Measurements from ENCODE around the gene FTCD. TPM values are rescaled to one million over a fixed set of nuclear protein-coding genes. Genes with fewer than 3 reads are reported as not detected.

The FTCD gene
- total RNA-seq, 1 donor from 2014 or later, result 8.8 TPM

DNA sequence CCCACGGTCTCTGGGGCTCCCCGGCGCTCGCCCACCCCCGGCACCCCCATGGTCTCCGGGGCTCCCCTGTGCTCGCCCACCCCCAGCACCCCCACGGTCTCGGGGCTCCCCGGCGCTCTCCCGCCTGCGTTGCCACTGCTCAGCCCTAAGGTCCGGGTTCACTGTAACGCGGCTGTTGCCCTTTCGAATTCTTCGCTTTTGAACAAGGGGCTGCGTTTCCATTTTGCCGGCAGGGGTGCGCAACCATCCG, 5.2 kb upstream of the FTCD start:
- no peak overlapping the region for H3K4me3 Mint-ChIP-seq

DNA sequence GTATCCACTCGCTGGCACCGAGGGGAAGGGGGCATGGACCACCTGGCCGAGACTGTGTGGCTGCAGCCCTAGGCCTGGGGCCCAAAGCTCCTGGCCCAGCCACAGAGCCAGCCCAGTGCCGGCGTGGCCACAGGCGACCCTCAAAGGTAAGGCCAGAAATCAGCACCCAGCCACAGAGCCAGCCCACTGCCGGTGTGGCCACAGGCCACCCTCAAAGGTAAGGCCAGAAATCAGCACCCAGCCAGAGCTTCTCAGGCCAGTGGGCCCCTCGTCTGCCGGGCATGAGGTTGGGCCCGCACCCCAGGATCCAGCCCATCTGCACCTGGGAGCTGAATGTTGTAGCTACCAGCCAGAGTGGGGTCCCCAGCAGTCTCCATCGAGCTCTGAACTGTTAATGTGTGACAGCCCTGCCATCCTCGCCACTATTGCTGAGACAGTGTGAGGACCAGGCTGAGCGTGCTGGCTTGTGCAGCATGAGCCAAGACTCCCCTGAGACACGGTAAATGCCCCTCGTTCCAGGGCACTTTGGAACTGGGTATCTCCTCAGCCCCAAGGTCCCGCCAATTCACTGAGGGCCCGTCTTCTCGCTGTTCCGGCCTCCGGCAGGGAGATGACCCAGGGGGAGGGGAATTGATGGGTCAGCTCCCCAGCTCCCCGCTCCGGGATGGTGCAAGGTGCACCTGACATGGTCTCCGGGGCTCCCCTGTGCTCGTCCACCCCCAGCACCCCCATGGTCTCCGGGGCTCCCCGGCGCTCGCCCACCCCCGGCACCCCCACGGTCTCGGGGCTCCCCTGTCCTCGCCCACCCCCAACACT, 4.7 kb upstream of the FTCD start:
- TF ChIP-seq, protein P1, sequence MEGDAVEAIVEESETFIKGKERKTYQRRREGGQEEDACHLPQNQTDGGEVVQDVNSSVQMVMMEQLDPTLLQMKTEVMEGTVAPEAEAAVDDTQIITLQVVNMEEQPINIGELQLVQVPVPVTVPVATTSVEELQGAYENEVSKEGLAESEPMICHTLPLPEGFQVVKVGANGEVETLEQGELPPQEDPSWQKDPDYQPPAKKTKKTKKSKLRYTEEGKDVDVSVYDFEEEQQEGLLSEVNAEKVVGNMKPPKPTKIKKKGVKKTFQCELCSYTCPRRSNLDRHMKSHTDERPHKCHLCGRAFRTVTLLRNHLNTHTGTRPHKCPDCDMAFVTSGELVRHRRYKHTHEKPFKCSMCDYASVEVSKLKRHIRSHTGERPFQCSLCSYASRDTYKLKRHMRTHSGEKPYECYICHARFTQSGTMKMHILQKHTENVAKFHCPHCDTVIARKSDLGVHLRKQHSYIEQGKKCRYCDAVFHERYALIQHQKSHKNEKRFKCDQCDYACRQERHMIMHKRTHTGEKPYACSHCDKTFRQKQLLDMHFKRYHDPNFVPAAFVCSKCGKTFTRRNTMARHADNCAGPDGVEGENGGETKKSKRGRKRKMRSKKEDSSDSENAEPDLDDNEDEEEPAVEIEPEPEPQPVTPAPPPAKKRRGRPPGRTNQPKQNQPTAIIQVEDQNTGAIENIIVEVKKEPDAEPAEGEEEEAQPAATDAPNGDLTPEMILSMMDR (IDR thresholded peaks at IDR 0.05; ENCODE audit: unreplicated experiment), result no peak
- Mint-ChIP-seq H3K36me3 (peaks cover 10% of the 10 kb centered on the region), H3K9me3 (no peaks in the 10 kb centered on the region), H3K4me1 (no peaks in the 10 kb centered on the region), H3K27me3 (ENCODE audit: low read depth) (no peaks in the 10 kb centered on the region), H3K27ac (no peak overlapping the region), H3K4me3 (no peak overlapping the region)
- no peak for DNase-seq (ENCODE audit: low spot score in 2 of 2, unreplicated experiment in 2 of 2)

More for the DNA sequence above, 5.2 kb upstream of the FTCD start:
- TF ChIP-seq, protein P1 (IDR thresholded peaks at IDR 0.05; ENCODE audit: unreplicated experiment), result no peak
- peaks cover 13% of the 10 kb centered on the region for H3K36me3 Mint-ChIP-seq
- peaks cover under 1% of the 10 kb centered on the region for H3K9me3 Mint-ChIP-seq
- H3K4me1 Mint-ChIP-seq, result no peaks in the 10 kb centered on the region
- no peaks in the 10 kb centered on the region for H3K27me3 Mint-ChIP-seq (ENCODE audit: low read depth)
- H3K27ac Mint-ChIP-seq, result no peak overlapping the region
- no peak for DNase-seq (ENCODE audit: low spot score in 2 of 2, unreplicated experiment in 2 of 2)

DNA sequence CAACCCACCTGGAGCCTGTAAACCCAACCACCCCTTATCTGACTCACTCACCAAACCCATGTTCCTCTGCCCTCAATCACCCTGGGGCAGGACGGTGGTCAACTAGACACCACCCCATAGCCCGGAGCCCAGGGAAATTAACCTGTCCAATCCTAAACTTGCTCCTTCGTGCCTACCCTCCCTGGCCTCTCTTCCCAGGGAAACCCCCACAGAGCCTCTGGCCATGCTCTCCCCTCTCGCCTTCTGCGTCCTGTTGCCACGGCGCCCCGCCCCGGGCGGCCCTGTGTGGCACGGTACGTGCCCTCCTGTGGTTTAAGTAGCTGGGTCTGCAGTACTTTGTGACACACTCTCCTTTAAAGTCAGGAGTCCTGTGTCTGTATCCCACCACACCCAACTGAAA, 4.0 kb upstream of the FTCD start:
- Mint-ChIP-seq H3K4me3 (no peak overlapping the region), H3K27ac (no peak overlapping the region), H3K4me1 (no peaks in the 10 kb centered on the region), H3K36me3 (peaks cover 10% of the 10 kb centered on the region), H3K27me3 (ENCODE audit: low read depth) (no peaks in the 10 kb centered on the region), H3K9me3 (no peaks in the 10 kb centered on the region)
- DNase-seq (ENCODE audit: low spot score in 2 of 2, unreplicated experiment in 2 of 2), result no peak
- TF ChIP-seq, protein P1 (IDR thresholded peaks at IDR 0.05; ENCODE audit: unreplicated experiment), result no peak

DNA sequence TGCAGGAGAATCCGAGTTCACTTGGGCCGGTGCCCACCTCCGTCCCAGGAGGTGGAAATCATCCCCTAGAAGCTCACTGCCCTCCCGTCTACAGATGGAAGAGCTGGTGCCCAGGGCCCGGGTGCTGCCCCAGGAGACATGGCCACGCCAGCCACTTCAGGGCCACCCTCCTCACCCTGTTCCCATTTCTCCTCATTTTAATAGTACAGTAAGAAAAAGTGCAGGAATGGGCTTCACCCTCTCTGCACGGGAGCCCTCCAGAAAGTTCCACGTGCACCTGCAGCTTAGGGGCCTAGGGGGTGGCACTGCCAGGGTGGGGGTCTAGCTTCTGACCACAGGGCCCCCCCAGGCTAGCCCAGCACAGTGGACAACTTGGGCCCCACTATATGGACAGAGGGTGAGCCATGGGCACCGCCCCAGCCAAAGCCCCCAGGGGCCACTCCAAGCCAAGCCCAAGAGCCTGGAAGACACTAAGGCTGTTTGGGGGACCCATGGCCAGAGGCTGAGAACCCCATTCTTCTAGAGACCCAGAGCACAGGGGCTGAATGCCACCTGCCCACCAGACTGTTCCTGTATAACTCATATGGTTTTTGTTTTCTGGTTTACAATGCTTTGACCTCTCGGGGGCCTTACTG, 3.4 kb upstream of the FTCD start:
- no peaks in the 10 kb centered on the region for H3K27me3 Mint-ChIP-seq (ENCODE audit: low read depth)
- H3K9me3 Mint-ChIP-seq, result no peaks in the 10 kb centered on the region
- H3K4me3 Mint-ChIP-seq, result no peak overlapping the region
- DNase-seq (ENCODE audit: low spot score in 2 of 2, unreplicated experiment in 2 of 2), result no peak
- TF ChIP-seq, protein P1 (IDR thresholded peaks at IDR 0.05; ENCODE audit: unreplicated experiment), result no peak
- no peak overlapping the region for H3K27ac Mint-ChIP-seq
- no peaks in the 10 kb centered on the region for H3K4me1 Mint-ChIP-seq
- H3K36me3 Mint-ChIP-seq, result peaks cover 9% of the 10 kb centered on the region

- Mint-ChIP-seq H3K36me3 (peaks cover 3% of the 10 kb centered on the region), H3K4me1 (peaks cover 5% of the 10 kb centered on the region), H3K9me3 (no peaks in the 10 kb centered on the region), H3K4me3 (no peak overlapping the region), H3K27ac (no peak overlapping the region), H3K27me3 (ENCODE audit: low read depth) (no peaks in the 10 kb centered on the region)
- TF ChIP-seq, protein P1 (IDR thresholded peaks at IDR 0.05; ENCODE audit: unreplicated experiment), result no peak
- DNase-seq (ENCODE audit: low spot score in 2 of 2, unreplicated experiment in 2 of 2), result no peak
Observed at GRCh38 chr21:46157987-46158451, 2.6 kb upstream of the FTCD start.
